ENCODE results near the gene TENM3.

TENM3 gene

GRCh38 chr4:182255441-182256190 lies 12.4 kb downstream of the TENM3 start:
- DNase-seq = no peak

DNA sequence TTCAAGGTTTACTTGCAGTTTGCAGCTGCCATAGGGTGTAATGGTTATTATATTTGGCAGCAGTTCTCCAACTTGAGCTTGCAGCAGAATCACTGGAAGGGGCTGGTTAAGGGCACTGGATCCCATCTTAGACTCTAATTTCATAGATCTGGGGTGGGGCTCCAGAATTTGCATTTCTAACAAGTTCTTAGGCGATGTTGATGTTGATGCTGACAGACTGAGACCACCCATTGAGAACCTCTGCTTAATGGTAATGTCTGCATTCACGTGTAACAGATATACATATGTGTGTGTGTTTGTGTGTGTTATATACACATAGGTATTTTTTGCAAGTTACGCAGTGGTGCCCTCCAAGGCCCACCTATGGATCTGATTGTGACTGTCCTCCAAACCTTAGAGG lies 13.8 kb downstream of the TENM3 start:
- no peak for DNase-seq

- DNase-seq = no peak
Measured at GRCh38 chr4:182257503-182257902, 14.3 kb downstream of the TENM3 start.

DNA sequence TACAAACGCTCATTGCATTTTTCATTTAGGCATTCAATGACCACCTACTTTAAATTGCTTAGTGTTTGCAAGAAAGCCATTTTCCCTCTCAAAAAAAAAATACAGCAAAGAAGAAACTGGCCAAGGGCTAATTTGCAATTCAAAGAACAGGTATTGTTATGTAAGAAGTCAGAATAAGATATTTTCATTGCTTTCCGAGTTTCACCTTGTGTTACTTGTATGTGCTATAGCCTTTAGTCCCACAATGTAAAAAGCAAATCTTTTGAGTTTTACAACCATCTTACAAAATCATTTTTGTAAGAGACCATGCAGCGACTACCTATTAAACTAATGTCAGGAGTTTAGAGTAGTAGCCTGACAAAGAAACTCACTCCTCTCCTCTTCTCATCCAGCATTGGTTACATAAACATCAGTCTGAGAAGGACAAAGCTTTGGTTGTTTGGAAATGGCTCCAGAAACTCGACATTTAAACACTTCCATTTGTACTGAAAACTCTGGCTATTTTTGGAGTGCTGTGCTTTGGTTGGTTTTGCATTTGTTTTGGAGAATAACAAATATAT lies 15.3 kb downstream of the TENM3 start:
- no peak for DNase-seq

- DNase-seq = no peak
Measured at GRCh38 chr4:182261651-182262223, 18.5 kb downstream of the TENM3 start.

- DNase-seq = no peak
Measured at GRCh38 chr4:182263562-182263961, 20.4 kb downstream of the TENM3 start.

GRCh38 chr4:182264139-182264752 lies 21.0 kb downstream of the TENM3 start:
- DNase-seq = no peak

DNA sequence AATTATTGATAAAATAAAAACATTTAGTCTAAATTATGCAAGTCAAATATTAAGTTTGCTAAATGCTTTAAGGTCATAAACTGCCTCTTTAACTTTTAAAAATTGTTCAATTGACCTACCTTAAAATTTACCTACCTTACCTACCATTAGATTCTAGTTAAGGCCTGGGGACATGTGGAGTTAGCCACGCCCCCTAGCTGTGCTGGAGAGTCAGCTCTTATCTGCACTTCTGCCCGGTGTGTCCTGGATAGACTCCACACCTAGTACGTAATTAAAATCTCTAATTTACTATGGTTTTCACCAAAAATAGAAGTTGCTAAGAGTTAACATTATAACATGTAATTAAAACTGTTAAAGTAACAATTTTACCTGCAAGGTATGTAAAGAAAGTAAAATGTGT lies 22.7 kb downstream of the TENM3 start:
- DNase-seq = no peak

DNA sequence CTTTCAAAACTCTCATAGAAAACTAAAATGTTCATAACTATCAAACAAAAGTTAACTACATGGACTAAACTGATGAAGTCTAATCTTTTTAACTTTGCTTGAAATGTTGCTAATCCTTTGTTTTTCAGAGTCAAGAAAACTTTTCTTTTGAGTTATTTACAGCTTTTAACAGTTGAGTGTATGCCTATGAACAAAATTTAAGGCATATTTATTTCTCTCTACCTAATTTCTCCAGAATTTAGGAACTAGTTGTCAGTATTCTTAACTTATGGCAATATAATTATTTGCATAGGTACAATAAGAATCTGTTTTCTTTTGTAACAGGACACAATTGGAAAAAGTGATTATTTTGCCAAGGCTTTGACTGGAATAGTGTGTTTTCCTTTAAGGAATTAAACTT lies 23.8 kb downstream of the TENM3 start:
- no peak for DNase-seq

- no peak for DNase-seq
Measured at GRCh38 chr4:182268966-182269365, 25.8 kb downstream of the TENM3 start.

DNA sequence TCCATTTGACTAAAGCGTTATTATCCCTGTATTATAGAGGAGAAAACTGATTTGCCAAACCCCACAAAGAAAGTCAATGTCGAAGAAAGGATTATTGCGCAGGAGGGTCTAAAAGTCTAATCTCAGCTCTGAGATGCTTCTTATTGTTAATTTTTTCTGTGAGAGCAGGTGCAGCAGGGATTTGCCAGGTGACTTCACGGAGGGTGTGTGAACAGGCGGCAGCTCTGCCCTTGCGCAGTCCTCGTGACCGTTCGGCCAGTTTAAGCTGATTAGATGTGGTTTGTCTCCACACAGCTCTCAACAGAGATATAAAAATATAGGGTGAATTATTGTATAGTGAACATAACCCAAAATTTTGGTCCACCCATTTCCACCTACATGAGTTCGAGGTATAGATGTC lies 28.5 kb downstream of the TENM3 start:
- no peak for DNase-seq

GRCh38 chr4:182272151-182272550 lies 28.9 kb downstream of the TENM3 start:
- no peak for DNase-seq

DNA sequence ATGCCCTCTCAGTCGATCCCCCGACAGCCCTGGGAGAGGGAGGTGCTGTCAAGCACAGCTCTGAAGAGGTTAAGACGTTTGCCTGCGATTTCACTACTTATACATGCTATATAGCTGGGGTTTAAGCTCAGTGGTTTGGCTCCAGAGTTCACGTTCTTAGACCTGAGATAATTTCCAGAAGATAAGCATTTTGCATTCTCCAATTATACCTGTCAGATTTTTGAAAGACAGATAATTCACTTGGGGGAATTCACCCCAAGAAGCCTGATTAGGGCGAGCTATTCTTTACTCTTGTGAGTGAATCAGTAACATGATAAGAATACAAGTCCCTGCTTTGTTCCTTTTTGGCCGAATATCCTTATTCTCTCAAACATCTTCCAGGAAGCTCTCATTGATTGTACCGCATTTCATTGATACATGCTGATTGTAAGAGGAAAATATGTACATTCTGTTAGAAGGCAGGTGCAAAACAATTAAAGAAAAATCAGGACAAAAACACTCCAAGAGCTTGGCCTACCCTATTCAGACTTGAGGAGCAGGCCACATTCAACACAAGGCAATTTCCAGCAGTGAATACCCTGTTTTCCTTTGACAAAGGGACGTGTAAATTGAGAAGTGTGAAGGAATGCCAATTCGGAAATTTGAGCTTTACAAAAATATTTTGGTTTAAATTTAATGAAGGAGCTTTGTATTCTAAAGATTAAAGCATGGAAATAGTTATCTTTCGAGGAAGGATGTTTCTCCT lies 30.2 kb downstream of the TENM3 start:
- no peak for DNase-seq

GRCh38 chr4:182276210-182277109 lies 33.3 kb downstream of the TENM3 start:
- no peak for DNase-seq

GRCh38 chr4:182277377-182277776 lies 34.2 kb downstream of the TENM3 start:
- no peak for DNase-seq

GRCh38 chr4:182278729-182279128 lies 35.5 kb downstream of the TENM3 start:
- no peak for DNase-seq

GRCh38 chr4:182280436-182281111 lies 37.4 kb downstream of the TENM3 start:
- DNase-seq = no peak

DNA sequence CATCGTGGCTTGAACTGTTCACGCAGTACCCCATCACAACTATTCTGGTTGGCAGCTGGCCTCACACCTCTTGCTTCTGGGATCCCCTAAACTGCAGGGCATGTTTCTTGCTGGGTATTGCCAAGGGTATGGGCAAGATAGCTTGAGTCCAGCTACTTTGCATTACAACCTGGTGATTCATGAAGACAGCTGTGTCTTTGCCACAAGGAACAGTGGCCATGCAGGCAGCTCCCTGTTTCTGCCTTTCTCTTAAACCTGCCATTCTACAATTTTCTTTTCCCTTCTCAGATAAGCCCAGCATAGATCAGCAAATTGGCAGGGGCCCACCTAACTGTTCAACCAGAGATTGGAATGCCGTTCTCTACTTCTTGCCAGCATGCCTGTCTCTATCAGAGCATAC lies 42.8 kb downstream of the TENM3 start:
- DNase-seq = no peak

- DNase-seq = no peak
Measured at GRCh38 chr4:182286931-182287330, 43.7 kb downstream of the TENM3 start.

DNA sequence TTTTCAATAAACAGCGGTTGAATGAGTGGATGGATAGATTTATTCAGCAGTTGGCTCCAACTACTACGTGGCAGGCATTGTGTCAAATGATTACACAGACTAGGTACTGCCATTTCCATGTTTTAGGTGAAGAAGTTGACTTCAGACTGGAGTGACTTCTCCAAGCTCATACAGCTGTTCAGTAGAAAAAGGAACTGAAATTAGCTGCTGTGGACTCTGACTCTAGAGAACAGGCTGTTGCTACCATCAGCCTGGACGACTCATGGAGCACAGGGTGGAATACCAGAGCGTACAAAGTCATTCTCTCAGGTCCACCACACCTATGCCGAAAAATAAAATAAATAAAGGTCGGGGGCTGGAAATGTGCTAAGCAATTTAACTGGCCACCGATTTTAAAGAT lies 45.3 kb downstream of the TENM3 start:
- DNase-seq = no peak

- no peak for DNase-seq
Measured at GRCh38 chr4:182289809-182290208, 46.6 kb downstream of the TENM3 start.

DNA sequence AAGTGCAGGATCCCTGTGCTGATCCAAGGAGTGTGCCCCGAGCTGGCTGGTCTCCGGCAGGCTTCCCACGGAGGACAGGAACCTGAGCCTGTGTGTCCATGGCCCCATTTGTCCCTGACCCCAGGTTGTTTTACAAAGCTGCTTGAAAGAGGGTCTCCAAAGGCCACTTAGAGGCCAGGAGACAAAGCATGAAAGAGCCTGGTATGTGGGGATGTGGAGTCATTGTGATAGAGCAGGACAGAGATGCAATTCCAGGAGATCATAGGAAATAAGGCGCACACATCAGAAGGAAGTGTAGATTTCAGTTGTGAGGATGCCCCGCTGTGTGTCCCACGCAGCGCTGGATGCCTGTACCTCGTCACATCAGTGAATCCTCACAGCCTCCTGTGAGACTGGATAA lies 48.0 kb downstream of the TENM3 start:
- no peak for DNase-seq
